Measurements from ENCODE around the gene SKA2.
"Not testable (repeated sequence)": the region's sequence is repeated elsewhere in the genome, so short reads cannot be mapped to it uniquely, and the experiment has no call there.

Gene SKA2

GRCh38 chr17:59094861-59095530, 60.0 kb downstream of the SKA2 start:
- no peak for DNase-seq

GRCh38 chr17:59093702-59094231, 61.2 kb downstream of the SKA2 start:
- no peak for DNase-seq

- no peak for DNase-seq
These were observed 61.8 kb downstream of the SKA2 start for GRCh38 chr17:59093145-59093701.

- not testable (repeated sequence) for DNase-seq
These were observed 64.4 kb downstream of the SKA2 start for GRCh38 chr17:59090593-59090992.

- DNase-seq: no peak
These were observed 70.8 kb downstream of the SKA2 start for GRCh38 chr17:59084154-59084553.

- DNase-seq: no peak
These were observed 80.5 kb downstream of the SKA2 start for GRCh38 chr17:59074494-59074893.

- DNase-seq: no peak
These were observed 81.0 kb downstream of the SKA2 start for GRCh38 chr17:59073972-59074371.

GRCh38 chr17:59069856-59070255, 85.1 kb downstream of the SKA2 start:
- DNase-seq: no peak

GRCh38 chr17:59067756-59068155, 87.2 kb downstream of the SKA2 start:
- DNase-seq: no peak

GRCh38 chr17:59067340-59067739, 87.6 kb downstream of the SKA2 start:
- DNase-seq: no peak

GRCh38 chr17:59062509-59062908, 92.5 kb downstream of the SKA2 start:
- DNase-seq: no peak
